ENCODE data around the gene SPPL3. TPM values are rescaled to one million over a fixed set of nuclear protein-coding genes. Genes with fewer than 3 reads are reported as not detected.

Gene SPPL3
- total RNA-seq, 1 donor from 2014 or later, result 20.4 TPM

- no peaks in the 10 kb centered on the region for H3K9me3 ChIP-seq
- no peaks in the 10 kb centered on the region for H3K27me3 ChIP-seq
- H3K36me3 ChIP-seq, result no peaks in the 10 kb centered on the region
- H3K27ac ChIP-seq, result no peak overlapping the region
- intact Hi-C loops (cut with DNase I), result no loop called here
- TF ChIP-seq, protein P1, sequence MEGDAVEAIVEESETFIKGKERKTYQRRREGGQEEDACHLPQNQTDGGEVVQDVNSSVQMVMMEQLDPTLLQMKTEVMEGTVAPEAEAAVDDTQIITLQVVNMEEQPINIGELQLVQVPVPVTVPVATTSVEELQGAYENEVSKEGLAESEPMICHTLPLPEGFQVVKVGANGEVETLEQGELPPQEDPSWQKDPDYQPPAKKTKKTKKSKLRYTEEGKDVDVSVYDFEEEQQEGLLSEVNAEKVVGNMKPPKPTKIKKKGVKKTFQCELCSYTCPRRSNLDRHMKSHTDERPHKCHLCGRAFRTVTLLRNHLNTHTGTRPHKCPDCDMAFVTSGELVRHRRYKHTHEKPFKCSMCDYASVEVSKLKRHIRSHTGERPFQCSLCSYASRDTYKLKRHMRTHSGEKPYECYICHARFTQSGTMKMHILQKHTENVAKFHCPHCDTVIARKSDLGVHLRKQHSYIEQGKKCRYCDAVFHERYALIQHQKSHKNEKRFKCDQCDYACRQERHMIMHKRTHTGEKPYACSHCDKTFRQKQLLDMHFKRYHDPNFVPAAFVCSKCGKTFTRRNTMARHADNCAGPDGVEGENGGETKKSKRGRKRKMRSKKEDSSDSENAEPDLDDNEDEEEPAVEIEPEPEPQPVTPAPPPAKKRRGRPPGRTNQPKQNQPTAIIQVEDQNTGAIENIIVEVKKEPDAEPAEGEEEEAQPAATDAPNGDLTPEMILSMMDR (IDR thresholded peaks at IDR 0.05), result no peak
- H3K4me1 ChIP-seq, result no peaks in the 10 kb centered on the region
- no peak for DNase-seq (ENCODE audit: low spot score in 2 of 2)
- no peak overlapping the region for H3K4me3 ChIP-seq
Observed at GRCh38 chr12:120928864-120929652, 24.9 kb upstream of the SPPL3 start.

DNA sequence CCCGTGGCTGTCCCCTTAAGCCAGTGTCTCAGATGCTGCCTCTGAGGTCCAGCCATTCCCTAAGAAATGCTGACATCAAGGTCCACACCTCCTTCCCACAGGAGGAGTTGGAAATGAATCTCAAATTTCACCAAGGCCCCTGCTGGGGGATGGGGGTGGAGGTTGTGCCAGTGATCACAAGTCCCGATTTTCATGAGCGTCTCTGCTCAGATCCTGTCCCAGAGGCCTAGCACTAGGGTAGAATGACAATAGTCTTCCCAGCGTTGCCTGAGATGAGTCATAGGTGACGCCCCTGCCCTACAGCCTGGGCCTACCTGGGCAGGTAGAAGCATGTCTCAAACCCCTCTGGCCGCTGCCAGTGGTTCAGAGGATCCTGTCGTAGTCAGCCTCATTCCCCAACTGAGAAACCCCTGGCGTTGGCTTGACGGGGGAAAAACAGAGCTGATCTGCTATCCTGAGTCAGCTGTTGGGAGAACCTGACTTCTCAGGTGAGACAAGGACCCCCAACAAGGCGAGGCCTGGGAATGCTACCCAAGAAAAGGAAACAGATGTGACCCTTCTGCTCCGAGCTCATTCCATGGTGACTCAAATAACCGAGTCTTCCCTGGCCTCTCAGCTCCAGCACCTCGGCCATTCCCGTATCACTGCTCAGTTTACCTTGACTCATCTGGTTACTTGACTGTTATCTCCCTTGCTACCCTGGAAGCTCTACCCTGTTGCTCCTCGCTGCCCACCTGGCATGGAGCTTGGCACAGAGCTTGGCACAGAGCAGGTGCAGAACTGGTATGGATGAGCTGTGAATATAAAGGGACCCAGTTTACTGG is 21.8 kb upstream of the SPPL3 start:
- no peak for DNase-seq (ENCODE audit: low spot score in 2 of 2)
- no peaks in the 10 kb centered on the region for H3K9me3 ChIP-seq
- no peaks in the 10 kb centered on the region for H3K27me3 ChIP-seq
- intact Hi-C loops (cut with DNase I), result no loop called here
- TF ChIP-seq, protein P1 (IDR thresholded peaks at IDR 0.05), result no peak
- no peak overlapping the region for H3K27ac ChIP-seq
- H3K4me3 ChIP-seq, result no peak overlapping the region
- H3K4me1 ChIP-seq, result no peaks in the 10 kb centered on the region
- H3K36me3 ChIP-seq, result no peaks in the 10 kb centered on the region

DNA sequence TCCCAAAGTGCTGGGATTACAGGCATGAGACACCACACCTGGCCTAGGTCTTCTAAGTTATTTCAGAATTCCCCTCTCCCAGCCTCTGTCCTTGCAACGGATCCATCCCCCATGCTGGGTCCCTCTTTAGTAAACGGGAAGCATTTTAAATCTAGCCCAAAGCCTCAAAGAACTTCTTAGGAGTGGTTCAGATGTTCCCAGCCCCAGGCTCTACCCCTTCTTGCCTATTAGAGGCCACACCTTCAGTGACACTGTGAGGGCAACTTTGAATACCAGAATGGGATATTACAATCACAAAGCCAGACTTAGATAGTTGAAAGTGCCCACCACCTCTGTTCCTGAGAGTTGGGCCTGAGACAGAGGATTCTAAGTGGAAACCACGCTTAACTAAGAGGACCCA is 18.1 kb upstream of the SPPL3 start:
- Histone ChIP-seq H3K4me1 (no peaks in the 10 kb centered on the region), H3K27me3 (no peaks in the 10 kb centered on the region), H3K4me3 (no peak overlapping the region), H3K9me3 (peaks cover 0 to 19% of the 10 kb centered on the region in 2 donors), H3K27ac (no peak overlapping the region), H3K36me3 (no peaks in the 10 kb centered on the region)
- DNase-seq (ENCODE audit: low spot score in 2 of 2), result no peak
- TF ChIP-seq, protein P1 (IDR thresholded peaks at IDR 0.05), result no peak
- intact Hi-C loops (cut with DNase I), result no loop called here

DNA sequence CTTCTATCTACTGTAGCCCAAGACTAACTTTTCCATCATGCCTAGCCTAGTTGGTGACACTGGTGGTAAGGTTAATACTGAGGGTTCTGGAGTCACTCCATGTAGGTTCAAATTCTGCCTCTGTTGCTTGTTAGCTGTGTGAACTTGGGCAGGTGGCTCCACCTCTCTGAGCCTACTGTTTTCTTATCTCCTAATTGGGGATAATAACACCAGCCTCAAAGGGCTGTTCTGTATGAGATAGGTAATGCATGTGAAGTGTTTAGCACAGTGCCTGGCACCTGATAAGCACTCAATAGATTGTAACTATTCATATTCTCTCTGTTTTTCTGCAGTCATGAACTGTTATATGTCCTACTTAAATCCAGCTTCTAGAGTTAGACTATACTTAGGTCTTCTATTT is 17.5 kb upstream of the SPPL3 start:
- intact Hi-C loops (cut with DNase I), result no loop called here
- no peak overlapping the region for H3K27ac ChIP-seq
- TF ChIP-seq, protein P1 (IDR thresholded peaks at IDR 0.05), result no peak
- no peaks in the 10 kb centered on the region for H3K36me3 ChIP-seq
- no peaks in the 10 kb centered on the region for H3K27me3 ChIP-seq
- H3K9me3 ChIP-seq, result peaks cover 0 to 19% of the 10 kb centered on the region in 2 donors
- no peak overlapping the region for H3K4me3 ChIP-seq
- no peak for DNase-seq (ENCODE audit: low spot score in 2 of 2)
- H3K4me1 ChIP-seq, result no peaks in the 10 kb centered on the region

- H3K27ac ChIP-seq, result no peak overlapping the region
- intact Hi-C loops (cut with DNase I), result no loop called here
- no peak overlapping the region for H3K4me3 ChIP-seq
- TF ChIP-seq, protein P1 (IDR thresholded peaks at IDR 0.05), result no peak
- no peaks in the 10 kb centered on the region for H3K36me3 ChIP-seq
- H3K27me3 ChIP-seq, result no peaks in the 10 kb centered on the region
- no peaks in the 10 kb centered on the region for H3K4me1 ChIP-seq
- H3K9me3 ChIP-seq, result peaks cover 0 to 19% of the 10 kb centered on the region in 2 donors
- DNase-seq (ENCODE audit: low spot score in 2 of 2), result no peak
Observed at GRCh38 chr12:120920178-120920577, 16.0 kb upstream of the SPPL3 start.

Data from ascending aorta (tissue), 2 donors.